ENCODE data around the gene OR10AD1. TPM values are rescaled to one million over a fixed set of nuclear protein-coding genes. Genes with fewer than 3 reads are reported as not detected.

OR10AD1 gene
- total and polyA plus RNA-seq, 3 donors from 2014 or later: 0.66 TPM; not detected in 2

DNA sequence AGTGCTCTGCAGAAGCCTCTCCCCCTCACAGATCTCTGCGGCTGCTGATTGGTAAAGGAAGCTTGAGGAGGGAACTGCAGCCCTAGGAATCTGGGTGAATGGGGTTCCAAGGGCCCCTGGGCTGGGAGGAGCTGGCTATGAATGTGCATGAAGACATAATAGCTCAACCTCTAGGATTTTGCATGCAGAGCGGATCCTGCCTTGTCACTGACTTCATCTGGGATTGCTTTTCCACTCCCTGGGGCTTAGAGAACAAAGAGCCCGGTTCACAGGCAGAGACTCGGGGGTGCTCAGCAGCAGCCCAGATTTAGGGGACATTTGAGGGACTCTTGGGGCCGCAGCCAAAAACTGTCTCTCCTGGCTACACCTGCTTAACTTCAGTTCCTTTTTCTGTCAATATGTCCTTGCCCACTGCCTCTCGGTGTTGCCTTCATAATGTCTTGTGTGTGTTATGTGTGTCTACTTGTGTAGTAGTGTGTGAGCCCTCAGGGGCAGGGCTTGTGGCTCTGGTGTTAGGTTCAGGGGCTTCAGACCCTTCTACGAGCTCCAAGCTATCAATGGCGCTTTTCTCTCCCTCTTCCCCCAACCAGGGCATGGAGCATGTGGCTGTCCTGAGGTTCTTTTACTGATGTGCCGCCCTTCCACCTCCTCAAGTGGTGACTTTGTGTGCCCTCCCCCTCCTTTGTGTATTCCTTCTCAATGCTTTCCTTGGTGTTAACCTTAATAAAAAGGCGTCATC is 17.7 kb downstream of the OR10AD1 start:
- TF ChIP-seq, protein P1, sequence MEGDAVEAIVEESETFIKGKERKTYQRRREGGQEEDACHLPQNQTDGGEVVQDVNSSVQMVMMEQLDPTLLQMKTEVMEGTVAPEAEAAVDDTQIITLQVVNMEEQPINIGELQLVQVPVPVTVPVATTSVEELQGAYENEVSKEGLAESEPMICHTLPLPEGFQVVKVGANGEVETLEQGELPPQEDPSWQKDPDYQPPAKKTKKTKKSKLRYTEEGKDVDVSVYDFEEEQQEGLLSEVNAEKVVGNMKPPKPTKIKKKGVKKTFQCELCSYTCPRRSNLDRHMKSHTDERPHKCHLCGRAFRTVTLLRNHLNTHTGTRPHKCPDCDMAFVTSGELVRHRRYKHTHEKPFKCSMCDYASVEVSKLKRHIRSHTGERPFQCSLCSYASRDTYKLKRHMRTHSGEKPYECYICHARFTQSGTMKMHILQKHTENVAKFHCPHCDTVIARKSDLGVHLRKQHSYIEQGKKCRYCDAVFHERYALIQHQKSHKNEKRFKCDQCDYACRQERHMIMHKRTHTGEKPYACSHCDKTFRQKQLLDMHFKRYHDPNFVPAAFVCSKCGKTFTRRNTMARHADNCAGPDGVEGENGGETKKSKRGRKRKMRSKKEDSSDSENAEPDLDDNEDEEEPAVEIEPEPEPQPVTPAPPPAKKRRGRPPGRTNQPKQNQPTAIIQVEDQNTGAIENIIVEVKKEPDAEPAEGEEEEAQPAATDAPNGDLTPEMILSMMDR (IDR thresholded peaks at IDR 0.05): no peak
- TF ChIP-seq POLR2A (IDR thresholded peaks at IDR 0.05): no peak
- no peak for DNase-seq
- Histone ChIP-seq H3K27me3 (no peaks in the 10 kb centered on the region), H3K4me3 (peak overlapping the region; percentile 60 to 75), H3K9me3 (no peaks in the 10 kb centered on the region), H3K36me3 (ENCODE audit: low read depth, missing control alignments) (no peaks in the 10 kb centered on the region), H3K27ac (no peak overlapping the region), H3K4me1 (peaks cover 9% of the 10 kb centered on the region)
- intact Hi-C loops (cut with DNase I; ENCODE audit: low total_unique reads): no loop called here
- 52 to 63% methylated on average over 10 of the region's 10 CpGs for WGBS, 2 donors

DNA sequence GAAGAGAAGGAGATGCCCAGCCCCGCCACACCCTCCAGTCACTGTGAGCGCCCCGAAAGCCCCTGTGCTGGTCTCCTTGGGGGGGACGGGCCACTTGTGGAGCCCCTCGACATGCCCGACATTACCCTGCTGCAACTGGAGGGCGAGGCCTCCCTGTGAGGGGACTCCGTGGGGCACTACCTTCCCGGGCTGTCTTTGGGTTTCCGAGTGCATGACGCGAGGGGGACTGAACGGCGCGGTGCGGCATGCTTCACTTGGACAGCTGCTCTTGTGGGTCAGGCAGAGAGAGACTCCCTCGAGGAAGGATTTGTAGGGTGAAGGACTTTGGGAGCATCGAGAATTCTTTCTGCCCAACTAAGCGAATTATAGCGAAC is 18.6 kb downstream of the OR10AD1 start:
- no peaks in the 10 kb centered on the region for H3K36me3 ChIP-seq (ENCODE audit: low read depth, missing control alignments)
- no peaks in the 10 kb centered on the region for H3K27me3 ChIP-seq
- H3K4me1 ChIP-seq: peaks cover 9% of the 10 kb centered on the region
- WGBS, 2 donors: 1 to 9% methylated on average over 14 to 19 of the region's 20 CpGs
- DNase-seq: no peak
- intact Hi-C loops (cut with DNase I; ENCODE audit: low total_unique reads): no loop called here
- no peak overlapping the region for H3K27ac ChIP-seq
- H3K9me3 ChIP-seq: no peaks in the 10 kb centered on the region
- peak overlapping the region; percentile 60 to 75 for H3K4me3 ChIP-seq
- no peak for TF ChIP-seq POLR2A (IDR thresholded peaks at IDR 0.05)

DNA sequence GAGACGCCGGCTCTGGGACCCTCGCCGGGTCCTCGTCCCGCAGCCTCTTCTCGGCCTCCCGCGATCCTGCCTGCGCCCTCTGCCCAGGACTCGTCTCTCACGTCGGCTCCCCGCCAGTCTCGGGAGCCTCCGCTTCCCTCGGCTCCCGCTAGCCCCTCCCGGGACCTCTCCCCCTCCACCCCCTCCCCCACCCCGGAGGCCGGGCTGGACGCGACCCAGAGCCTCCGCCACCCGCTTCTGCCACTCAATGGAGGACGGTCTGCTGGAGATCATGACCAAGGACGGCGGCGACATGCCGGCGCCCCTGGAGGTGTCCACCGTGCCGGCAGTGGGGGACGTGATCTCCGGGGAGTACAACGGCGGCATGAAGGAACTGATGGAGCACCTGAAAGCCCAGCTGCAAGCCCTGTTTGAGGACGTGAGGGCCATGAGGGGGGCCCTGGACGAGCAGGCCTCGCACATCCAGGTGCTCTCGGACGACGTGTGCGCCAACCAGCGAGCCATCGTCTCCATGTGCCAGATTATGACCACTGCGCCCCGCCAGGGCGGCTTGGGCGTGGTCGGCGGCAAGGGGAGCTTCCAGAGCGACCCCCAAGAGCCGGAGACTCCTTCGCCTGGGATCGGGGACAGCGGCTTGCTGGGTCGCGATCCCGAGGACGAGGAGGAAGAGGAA is 19.1 kb downstream of the OR10AD1 start:
- H3K27me3 ChIP-seq: no peaks in the 10 kb centered on the region
- intact Hi-C loops (cut with DNase I; ENCODE audit: low total_unique reads): no loop called here

DNA sequence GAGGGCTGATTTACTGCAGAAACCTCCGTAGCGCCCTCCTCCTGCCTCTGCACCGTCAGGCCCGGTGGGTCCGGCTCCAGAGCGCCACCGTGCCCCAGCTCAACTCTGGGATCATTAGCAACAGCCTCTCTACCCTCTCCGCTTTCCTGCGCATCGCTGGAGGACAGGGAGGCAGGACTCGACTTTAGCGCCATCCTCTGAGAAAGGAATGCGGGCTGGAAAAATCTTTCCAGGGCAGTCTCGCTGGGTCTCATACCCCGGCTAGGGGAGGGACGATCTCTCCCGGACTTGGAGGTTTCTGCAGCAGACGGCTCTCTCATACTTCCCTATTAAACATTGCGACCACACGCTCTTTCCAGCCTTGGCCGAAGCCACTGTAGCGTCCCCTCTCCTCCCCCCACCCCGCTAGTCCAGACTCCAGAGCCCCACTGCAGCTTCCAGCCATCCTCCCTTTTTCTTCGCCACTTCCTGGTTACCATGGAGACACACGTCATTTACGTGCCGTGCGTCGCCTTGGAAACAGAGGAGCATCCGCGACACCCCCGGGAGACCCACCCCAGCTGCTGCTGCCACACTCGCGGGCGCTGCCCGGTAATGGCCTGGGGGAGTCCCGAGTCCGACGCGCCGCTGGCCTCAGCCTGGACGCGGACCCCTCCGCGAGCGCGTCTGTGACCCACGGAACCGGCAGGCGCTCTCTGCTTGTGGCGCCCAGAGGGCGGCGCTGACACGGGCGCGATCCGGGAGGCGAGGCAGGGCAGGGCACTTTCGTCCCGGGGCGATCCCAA is 19.8 kb downstream of the OR10AD1 start, which contains the start of gene CCDC184:
Gene CCDC184 (plus strand): TSS at position 554 of the 785 bp plus-strand sequence. CDS start 479 bp downstream, outside the sequence.
- DNase-seq: peak; percentile 87
- no peaks in the 10 kb centered on the region for H3K36me3 ChIP-seq (ENCODE audit: low read depth, missing control alignments)
- H3K27ac ChIP-seq: peak within 1 kb of the TSS in 1 of 2 donors; percentile 12
- intact Hi-C loops (cut with DNase I; ENCODE audit: low total_unique reads): no loop called here
- TF ChIP-seq, protein P1 (IDR thresholded peaks at IDR 0.05): peak in 2 of 3 experiments; percentile 28 to 29
- no peak for TF ChIP-seq POLR2A (IDR thresholded peaks at IDR 0.05)
- peak within 1 kb of the TSS; percentile 60 to 75 for H3K4me3 ChIP-seq
- WGBS, 2 donors: 1 to 2% methylated on average over 27 to 61 of the region's 61 CpGs
- no peaks in the 10 kb centered on the region for H3K27me3 ChIP-seq
- no peaks in the 10 kb centered on the region for H3K9me3 ChIP-seq
- peaks cover 9% of the 10 kb centered on the region for H3K4me1 ChIP-seq

More for the DNA sequence above, 19.1 kb downstream of the OR10AD1 start:
- Histone ChIP-seq H3K9me3 (no peaks in the 10 kb centered on the region), H3K36me3 (ENCODE audit: low read depth, missing control alignments) (no peaks in the 10 kb centered on the region), H3K27ac (no peak overlapping the region), H3K4me1 (peaks cover 9% of the 10 kb centered on the region), H3K4me3 (peak overlapping the region; percentile 60 to 75)
- TF ChIP-seq, protein P1 (IDR thresholded peaks at IDR 0.05): peak in 1 of 3 experiments; percentile 4
- TF ChIP-seq POLR2A (IDR thresholded peaks at IDR 0.05): no peak
- 1% methylated on average over 42 of the region's 61 CpGs; no CpG with 5 or more reads in 1 of the 2 donors for WGBS, 2 donors
- no peak for DNase-seq

DNA sequence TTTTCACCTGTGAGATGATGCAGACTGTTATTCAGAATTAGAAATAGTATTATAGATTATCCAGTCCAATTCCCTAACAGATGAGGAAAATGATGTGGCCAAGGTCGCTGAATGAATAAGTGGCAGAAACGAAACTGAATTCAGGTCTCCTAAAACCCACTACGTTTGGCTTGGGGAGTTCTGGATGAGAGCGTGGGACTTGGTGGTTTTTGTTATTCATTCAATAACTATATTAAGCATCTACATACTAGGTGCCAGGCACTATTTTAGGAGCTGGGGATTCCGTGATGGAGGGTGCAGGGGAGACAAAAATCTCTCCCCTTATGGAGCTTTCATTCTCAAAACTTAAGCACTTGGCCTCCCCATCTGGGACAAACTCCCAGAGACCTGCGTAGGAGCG is 20.5 kb downstream of the OR10AD1 start:
- 2 to 4% methylated on average over 7 of the region's 7 CpGs for WGBS, 2 donors
- peaks cover 9% of the 10 kb centered on the region for H3K4me1 ChIP-seq
- peak overlapping the region; percentile 60 to 75 for H3K4me3 ChIP-seq
- no peaks in the 10 kb centered on the region for H3K36me3 ChIP-seq (ENCODE audit: low read depth, missing control alignments)
- no peak overlapping the region for H3K27ac ChIP-seq
- no peak for DNase-seq
- TF ChIP-seq, protein P1 (IDR thresholded peaks at IDR 0.05): no peak
- no peak for TF ChIP-seq POLR2A (IDR thresholded peaks at IDR 0.05)
- intact Hi-C loops (cut with DNase I; ENCODE audit: low total_unique reads): no loop called here
- H3K27me3 ChIP-seq: no peaks in the 10 kb centered on the region
- no peaks in the 10 kb centered on the region for H3K9me3 ChIP-seq

Data from testis (tissue), 3 donors.